Lung (tissue), 12 donors: ENCODE measurements around the gene GPR162. TPM values are rescaled to one million over a fixed set of nuclear protein-coding genes. Genes with fewer than 3 reads are reported as not detected.

Experiments used
- ATAC-seq: fragments of 200-7000 bp; cut with Tn5 transposase; one replicate; pipeline ENCODE4 v1.9.1; 2020; ENCODE audit warnings: moderate number of reproducible peaks; ENCODE audit not compliant: insufficient read depth, low FRiP score
- DNase-seq, 3 donors: peaks; one replicate each; pipeline ENCODE4 v3.0.0-alpha.2; 2013 to 2017
- H3K27ac ChIP-seq, 2 donors: one replicate each; pipeline ENCODE4 v1.5.1; 2013; ENCODE audit warnings: mild to moderate bottlenecking in 2 of 2, moderate library complexity in 2 of 2, control low read depth in 1 of 2, inconsistent platforms in 1 of 2, low read depth in 1 of 2, low read length in 1 of 2
- H3K27me3 ChIP-seq, 3 donors: one replicate each; pipeline ENCODE4 v1.5.1; 2013; ENCODE audit warnings: low read length in 2 of 3; ENCODE audit not compliant: control insufficient read depth in 3 of 3, insufficient read depth in 3 of 3
- H3K36me3 ChIP-seq, 4 donors: one replicate each; pipeline ENCODE4 v1.5.1; 2013; ENCODE audit warnings: low read length in 4 of 4, mild to moderate bottlenecking in 1 of 4, moderate library complexity in 1 of 4; ENCODE audit not compliant: control insufficient read depth in 4 of 4, insufficient read depth in 4 of 4
- H3K4me1 ChIP-seq, 5 donors: one replicate each; pipeline ENCODE4 v1.5.1; 2013; ENCODE audit warnings: low read length in 5 of 5, mild to moderate bottlenecking in 2 of 5, moderate library complexity in 1 of 5; ENCODE audit not compliant: control insufficient read depth in 5 of 5, insufficient read depth in 5 of 5
- H3K4me3 ChIP-seq: one replicate; pipeline ENCODE4 v1.5.1; 2013; ENCODE audit warnings: mild to moderate bottlenecking, control low read depth, moderate library complexity
- H3K9ac ChIP-seq, 2 donors: one replicate each; pipeline ENCODE4 v1.5.1; 2013; ENCODE audit warnings: low read length in 2 of 2, control low read depth in 1 of 2; ENCODE audit not compliant: insufficient read depth in 1 of 2
- H3K9me3 ChIP-seq, 4 donors: one replicate each; pipeline ENCODE4 v1.5.1; 2013; ENCODE audit warnings: low read length in 3 of 4, mild to moderate bottlenecking in 1 of 4, moderate library complexity in 1 of 4; ENCODE audit not compliant: control insufficient read depth in 4 of 4, insufficient read depth in 3 of 4
- WGBS, 2 donors: extraction: QIAGEN DNeasy Blood & Tissue Kit; methylation state at CpG; one replicate each; pipeline ENCODE4 v1.1.7; 2013; 5-methylcytosine and 5-hydroxymethylcytosine counted together
- polyA plus RNA-seq, 2 donors: library from polyadenylated mRNA; stranded (reverse); fragments of 200-250 nt; gene quantifications; one replicate each; pipeline ENCODE4 v1.2.1, GENCODE V29; 2013
- total RNA-seq, 2 donors: library from RNA; depleted of rRNA in 1 of 2; stranded (reverse); fragments of >200 nt in 1 of 2; gene quantifications; one replicate each; pipeline ENCODE4 v1.2.1, GENCODE V29; 2014 to 2021
- TF ChIP-seq, protein P1 (sequence below): IDR thresholded peaks from 2 replicates; pipeline ENCODE4 v1.5.1; 2012; ENCODE audit warnings: mild to moderate bottlenecking; ENCODE audit errors: control extremely low read depth, extremely low read depth
- donor health status: control.
- donor health status: control.
- donor health status: Bipolar disorder and iron deficiency.
- donor health status: healthy.
- donor health status: DM: yes; HTN: yes; CAD: no.

Gene GPR162
- total and polyA plus RNA-seq, 4 donors: 22.8 to 36.0 (median 24.0) TPM

DNA sequence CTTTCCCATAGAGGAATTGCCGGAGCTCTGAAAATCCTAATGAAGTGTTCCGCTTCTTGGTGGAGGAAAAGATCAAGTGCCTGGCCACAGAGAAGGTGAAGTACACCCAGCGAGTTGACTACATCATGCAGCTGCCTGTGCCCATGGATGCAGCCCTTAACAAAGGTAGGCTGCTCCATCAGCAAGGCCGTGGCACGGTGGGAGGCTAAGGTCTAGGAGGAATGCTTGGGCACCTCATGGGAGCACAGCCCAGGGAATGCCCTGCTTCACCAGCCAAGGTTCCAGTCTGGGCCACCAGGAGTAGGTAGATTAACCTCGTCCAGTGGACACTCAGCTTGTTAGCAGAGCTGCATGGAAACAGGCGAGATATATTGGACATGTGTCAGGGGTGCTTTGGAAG is 39.3 kb downstream of the GPR162 start:
- ATAC-seq (no peak), DNase-seq (no peak)
- Histone ChIP-seq H3K9ac (no peak overlapping the region), H3K4me3 (no peak overlapping the region), H3K9me3 (no peaks in the 10 kb centered on the region), H3K27me3 (no peaks in the 10 kb centered on the region), H3K36me3 (peaks cover 29 to 62% (median 52%) of the 10 kb centered on the region in 4 donors), H3K4me1 (no peaks in the 10 kb centered on the region), H3K27ac (no peak overlapping the region)
- 97 to 98% methylated on average over 7 of the region's 7 CpGs for WGBS, 2 donors
- TF ChIP-seq, protein P1, sequence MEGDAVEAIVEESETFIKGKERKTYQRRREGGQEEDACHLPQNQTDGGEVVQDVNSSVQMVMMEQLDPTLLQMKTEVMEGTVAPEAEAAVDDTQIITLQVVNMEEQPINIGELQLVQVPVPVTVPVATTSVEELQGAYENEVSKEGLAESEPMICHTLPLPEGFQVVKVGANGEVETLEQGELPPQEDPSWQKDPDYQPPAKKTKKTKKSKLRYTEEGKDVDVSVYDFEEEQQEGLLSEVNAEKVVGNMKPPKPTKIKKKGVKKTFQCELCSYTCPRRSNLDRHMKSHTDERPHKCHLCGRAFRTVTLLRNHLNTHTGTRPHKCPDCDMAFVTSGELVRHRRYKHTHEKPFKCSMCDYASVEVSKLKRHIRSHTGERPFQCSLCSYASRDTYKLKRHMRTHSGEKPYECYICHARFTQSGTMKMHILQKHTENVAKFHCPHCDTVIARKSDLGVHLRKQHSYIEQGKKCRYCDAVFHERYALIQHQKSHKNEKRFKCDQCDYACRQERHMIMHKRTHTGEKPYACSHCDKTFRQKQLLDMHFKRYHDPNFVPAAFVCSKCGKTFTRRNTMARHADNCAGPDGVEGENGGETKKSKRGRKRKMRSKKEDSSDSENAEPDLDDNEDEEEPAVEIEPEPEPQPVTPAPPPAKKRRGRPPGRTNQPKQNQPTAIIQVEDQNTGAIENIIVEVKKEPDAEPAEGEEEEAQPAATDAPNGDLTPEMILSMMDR: no peak

DNA sequence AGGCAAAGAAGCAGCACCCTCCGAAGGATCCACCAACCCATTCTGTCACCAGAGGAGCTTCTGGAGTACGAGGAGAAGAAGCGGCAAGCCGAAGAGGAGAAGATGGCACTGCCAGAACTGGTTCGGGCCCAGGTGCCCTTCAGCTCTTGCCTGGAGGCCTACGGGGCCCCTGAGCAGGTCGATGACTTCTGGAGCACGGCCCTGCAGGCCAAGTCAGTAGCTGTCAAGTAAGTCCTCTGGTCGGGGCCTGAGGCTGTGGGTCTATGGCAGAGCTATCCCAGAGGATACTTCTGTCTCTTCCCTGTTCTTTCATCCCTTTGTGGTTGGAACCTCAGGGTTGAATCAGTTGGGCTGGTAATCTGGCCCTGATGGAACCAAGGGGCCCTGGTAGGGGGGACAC is 39.8 kb downstream of the GPR162 start:
- Histone ChIP-seq H3K9me3 (no peaks in the 10 kb centered on the region), H3K4me3 (no peak overlapping the region), H3K36me3 (peaks cover 26 to 58% (median 50%) of the 10 kb centered on the region in 4 donors), H3K4me1 (no peaks in the 10 kb centered on the region), H3K27ac (no peak overlapping the region), H3K9ac (no peak overlapping the region), H3K27me3 (no peaks in the 10 kb centered on the region)
- TF ChIP-seq, protein P1: no peak
- ATAC-seq: no peak
- no peak for DNase-seq
- 97 to 98% methylated on average over 9 of the region's 9 CpGs for WGBS, 2 donors

DNA sequence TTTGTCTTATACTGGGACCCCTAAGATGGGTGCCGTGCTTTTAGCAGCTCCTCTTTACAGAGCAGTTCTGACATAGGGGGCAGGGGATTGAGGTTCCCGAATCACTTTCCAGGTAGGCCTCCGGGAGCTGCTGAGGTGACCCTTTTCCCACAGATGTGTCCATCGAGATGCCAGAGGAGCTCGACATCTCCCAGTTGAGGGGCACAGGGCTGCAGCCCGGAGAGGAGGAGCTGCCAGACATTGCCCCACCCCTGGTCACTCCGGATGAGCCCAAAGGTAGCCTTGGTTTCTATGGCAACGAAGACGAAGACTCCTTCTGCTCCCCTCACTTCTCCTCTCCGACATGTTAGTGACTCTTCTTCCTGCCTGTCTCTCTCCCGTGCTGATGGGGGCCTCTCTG is 41.4 kb downstream of the GPR162 start:
- TF ChIP-seq, protein P1: no peak
- WGBS, 2 donors: 92 to 96% methylated on average over 11 of the region's 11 CpGs

More for the DNA sequence above, 41.4 kb downstream of the GPR162 start:
- H3K9me3 ChIP-seq: no peaks in the 10 kb centered on the region
- no peaks in the 10 kb centered on the region for H3K27me3 ChIP-seq
- DNase-seq: no peak
- no peak overlapping the region for H3K4me3 ChIP-seq
- no peak overlapping the region for H3K9ac ChIP-seq
- peaks cover 22 to 49% (median 35%) of the 10 kb centered on the region in 4 donors for H3K36me3 ChIP-seq
- H3K27ac ChIP-seq: no peak overlapping the region
- peaks cover 0 to 6% (median 0%) of the 10 kb centered on the region in 5 donors for H3K4me1 ChIP-seq
- ATAC-seq: no peak
